MM.1S (cell line): ENCODE measurements around the gene TMEM33.

Experiments
- CTCF ChIP-seq: fragments of 300-600 bp; sonication (generic); IDR thresholded peaks from 2 replicates; pipeline ENCODE4 v1.5.1; 2016; ENCODE audit warnings: antibody characterized with exemption, low read length, mixed read lengths
- EZH2 ChIP-seq: fragments of 300-600 bp; sonication (generic); optimal IDR thresholded peaks from 2 replicates; pipeline ENCODE3; 2017; ENCODE audit warnings: low read depth, mild to moderate bottlenecking, antibody characterized with exemption, low read length, mixed read lengths
- EZH2phosphoT487 ChIP-seq: fragments of 300-600 bp; sonication (generic); IDR thresholded peaks from 2 replicates; pipeline ENCODE4 v1.6.1; 2018; ENCODE audit warnings: antibody characterized with exemption, low read length

- TF ChIP-seq CTCF (no peak), EZH2phosphoT487 (no peak), EZH2 (no peak)
These were observed 45.9 kb upstream of the TMEM33 start for GRCh38 chr4:41889317-41889716.
